Ishikawa (cell line): Measurements from ENCODE around the gene CCDC201.

Source experiments
- CEBPB ChIP-seq: IDR thresholded peaks from 2 replicates; pipeline ENCODE4 v1.6.1; 2012
- CREB1 ChIP-seq: IDR thresholded peaks from 2 replicates; pipeline ENCODE4 v1.6.1; 2012; ENCODE audit warnings: low read depth
- EGR1 ChIP-seq: IDR thresholded peaks from 2 replicates; pipeline ENCODE4 v1.6.1; 2012
- EP300 ChIP-seq: IDR thresholded peaks from 2 replicates; pipeline ENCODE4 v1.6.1; 2012; ENCODE audit warnings: borderline replicate concordance
- FOXM1 ChIP-seq: IDR thresholded peaks from 2 replicates; pipeline ENCODE4 v1.6.1; 2012; ENCODE audit warnings: low read depth, borderline replicate concordance
- MAX ChIP-seq: IDR thresholded peaks from 2 replicates; pipeline ENCODE4 v1.6.1; 2012
- NFIC ChIP-seq: IDR thresholded peaks from 2 replicates; pipeline ENCODE4 v1.6.1; 2012
- RAD21 ChIP-seq: IDR thresholded peaks from 2 replicates; pipeline ENCODE4 v1.6.1; 2012; ENCODE audit warnings: low read depth
- REST ChIP-seq: IDR thresholded peaks from 2 replicates; pipeline ENCODE4 v1.6.1; 2012; ENCODE audit warnings: low read depth, mild to moderate bottlenecking
- TAF1 ChIP-seq: IDR thresholded peaks from 2 replicates; pipeline ENCODE4 v1.6.1; 2012; ENCODE audit warnings: low read depth, mild to moderate bottlenecking
- TCF12 ChIP-seq: IDR thresholded peaks from 2 replicates; pipeline ENCODE4 v1.6.1; 2012; ENCODE audit warnings: low read depth
- TEAD4 ChIP-seq: IDR thresholded peaks from 2 replicates; pipeline ENCODE4 v1.6.1; 2012
- USF1 ChIP-seq: IDR thresholded peaks from 2 replicates; pipeline ENCODE4 v1.6.1; 2012
- YY1 ChIP-seq: IDR thresholded peaks from 2 replicates; pipeline ENCODE4 v1.6.1; 2012; ENCODE audit warnings: low read depth
- ZBTB7A ChIP-seq: IDR thresholded peaks from 2 replicates; pipeline ENCODE4 v1.6.1; 2012; ENCODE audit warnings: low read depth

CCDC201 gene

GRCh38 chr7:45873035-45873354 is at the start of gene CCDC201:
CCDC201 (minus strand) TSS chr7:45873082; CDS start chr7:45873007, 75 bp downstream.
- TF ChIP-seq TCF12, result no peak
- TF ChIP-seq FOXM1, result no peak
- TF ChIP-seq REST, result no peak
- no peak for TF ChIP-seq YY1
- no peak for TF ChIP-seq EGR1
- TF ChIP-seq CREB1, result no peak
- TF ChIP-seq NFIC, result no peak
- TF ChIP-seq EP300, result no peak
- TF ChIP-seq TEAD4, result no peak
- TF ChIP-seq TAF1, result no peak
- no peak for TF ChIP-seq MAX

GRCh38 chr7:45921699-45922519 is 49.0 kb upstream of the CCDC201 start:
- TF ChIP-seq RAD21 (peak; percentile 78), TCF12 (no peak), REST (no peak), EGR1 (0 out of 2 replicates have a peak, but pooled peaks have one; percentile 8), FOXM1 (no peak), USF1 (no peak)

- no peak for TF ChIP-seq ZBTB7A
- no peak for TF ChIP-seq RAD21
- TF ChIP-seq FOXM1, result no peak
- no peak for TF ChIP-seq NFIC
- no peak for TF ChIP-seq TEAD4
- no peak for TF ChIP-seq YY1
- TF ChIP-seq CREB1, result no peak
- TF ChIP-seq EGR1, result no peak
- TF ChIP-seq TCF12, result no peak
- TF ChIP-seq TAF1, result no peak
- TF ChIP-seq CEBPB, result no peak
- TF ChIP-seq USF1, result no peak
- no peak for TF ChIP-seq REST
- TF ChIP-seq MAX, result no peak
- TF ChIP-seq EP300, result no peak
Measured at GRCh38 chr7:45921381-45921698, 48.5 kb upstream of the CCDC201 start.

- peak; percentile 4; the same call in 1 of the 2 replicates for TF ChIP-seq USF1
- TF ChIP-seq MAX, result peak; percentile 69
- peak; percentile 10; the same call in 1 of the 2 replicates for TF ChIP-seq TCF12
- no peak; the same call in none of the 2 replicates for TF ChIP-seq TAF1
Measured at GRCh38 chr7:45920502-45921380, 47.9 kb upstream of the CCDC201 start, which contains the start of gene IGFBP3. IGFBP3 (minus strand) TSS chr7:45921272; CDS start chr7:45921140, 132 bp downstream.
